GM12878 (cell line): Measurements from ENCODE around the gene KLHL3. TPM values are rescaled to one million over a fixed set of nuclear protein-coding genes. Genes with fewer than 3 reads are reported as not detected.

ENCODE experiments used
- ATAC-seq: fragments of 200-7000 bp; cut with Tn5 transposase; 3 replicates; pipeline ENCODE4 v1.9.1; 2020; ENCODE audit warnings: mild to moderate bottlenecking, moderate library complexity
- BruUV-seq: library from RNA; stranded (reverse); fragments of 400-500 nt; replicated peaks from 2 replicates; lab custom pipeline; 2021; lab: Mats Ljungman, UMichigan
- CTCF ChIA-PET: fragments of 300-600 bp; sonication (Branson Sonifier 250); formaldehyde crosslinking; extraction: SDS; loops from one replicate; lab custom pipeline; 2021; ENCODE audit warnings: inconsistent platforms; lab: Yijun Ruan, JAX
- POLR2A ChIA-PET: fragments of 350-600 bp; formaldehyde crosslinking; extraction: SDS; loops from one replicate; lab custom pipeline; 2021; ENCODE audit warnings: inconsistent platforms; lab: Charles Lee
- RAD21 ChIA-PET: fragments of 300-600 bp; sonication (Branson Sonifier 250); formaldehyde crosslinking; loops from one replicate; lab custom pipeline; 2023; ENCODE audit warnings: antibody characterized with exemption; ENCODE audit not compliant: unreplicated experiment; lab: Charles Lee
- SMC1A ChIA-PET: fragments of 300-600 bp; sonication (Branson Sonifier 250); formaldehyde crosslinking; loops from one replicate; lab custom pipeline; 2023; ENCODE audit not compliant: unreplicated experiment, uncharacterized antibody; lab: Charles Lee
- DNase-seq: peaks from one replicate; pipeline ENCODE4 v3.0.0-alpha.2; 2011; ENCODE audit warnings: low read depth, low spot score
- FAIRE-seq: peaks from 3 replicates; lab custom pipeline; 2011; peaks lifted over from hg19 to GRCh38; lab: Jason Lieb, UNC
- H2AFZ ChIP-seq: 2 replicates; pipeline ENCODE4 v1.6.0; 2011; ENCODE audit warnings: low read depth, low read length, control low read depth; ENCODE audit not compliant: control insufficient read depth
- H3K27ac ChIP-seq: 2 replicates; pipeline ENCODE4 v1.5.1; 2011; ENCODE audit warnings: control low read depth; ENCODE audit not compliant: control insufficient read depth, insufficient read depth
- H3K27me3 ChIP-seq, 2 experiments: replicated peaks in 1 of 2; 2 replicates each; pipeline versions ENCODE4 v1.6.0 to v1.6.1; 2011; ENCODE audit warnings: low read length in 1 of 2; ENCODE audit not compliant: control insufficient read depth in 2 of 2, insufficient read depth in 2 of 2
- H3K36me3 ChIP-seq, 2 experiments: 2 replicates each; pipeline ENCODE4 v1.5.1; 2011; ENCODE audit warnings: low read length in 1 of 2; ENCODE audit not compliant: control insufficient read depth in 2 of 2, insufficient read depth in 2 of 2
- H3K4me1 ChIP-seq: 2 replicates; pipeline ENCODE4 v1.6.1; 2011; ENCODE audit warnings: mild to moderate bottlenecking, low read length, moderate library complexity, mixed read lengths; ENCODE audit not compliant: control insufficient read depth, insufficient read depth
- H3K4me2 ChIP-seq: 2 replicates; pipeline ENCODE4 v1.6.0; 2011; ENCODE audit warnings: control low read depth; ENCODE audit not compliant: control insufficient read depth, insufficient read depth
- H3K4me3 ChIP-seq: fragments of 200-600 bp; sonication (generic); 2 replicates; pipeline ENCODE4 v1.5.1; 2016
- H3K79me2 ChIP-seq: 2 replicates; pipeline ENCODE4 v1.6.0; 2011; ENCODE audit warnings: low read length; ENCODE audit not compliant: control insufficient read depth, insufficient read depth
- H3K9ac ChIP-seq: 2 replicates; pipeline ENCODE4 v1.8.0; 2011; ENCODE audit warnings: low read length, control low read depth, mixed read lengths; ENCODE audit not compliant: control insufficient read depth, insufficient read depth
- H3K9me3 ChIP-seq: replicated peaks from 3 replicates; pipeline ENCODE4 v1.5.1; 2011; ENCODE audit warnings: mild to moderate bottlenecking, low read length; ENCODE audit not compliant: control insufficient read depth, insufficient read depth
- H4K20me1 ChIP-seq: 2 replicates; pipeline ENCODE4 v1.6.0; 2011; ENCODE audit not compliant: control insufficient read depth, insufficient read depth
- CBX5 ChIP-seq: sonication (generic); IDR thresholded peaks from 2 replicates; pipeline ENCODE4 v1.6.1; 2016; ENCODE audit warnings: low read depth, moderate library complexity, mild to moderate bottlenecking, inconsistent platforms
- EED ChIP-seq: sonication (generic); IDR thresholded peaks from 2 replicates; pipeline ENCODE4 v1.6.1; 2016; ENCODE audit warnings: antibody characterized with exemption, low read depth
- IKZF1 ChIP-seq: fragments of 450-650 bp; conservative IDR thresholded peaks from 2 replicates; pipeline ENCODE4 v1.6.1; 2017; ENCODE audit warnings: antibody characterized with exemption, mild to moderate bottlenecking
- IKZF2 ChIP-seq, 2 experiments: fragments of 450-650 bp; IDR thresholded peaks; 2 replicates each; pipeline ENCODE4 v1.6.1; 2017; ENCODE audit warnings: mild to moderate bottlenecking in 2 of 2, moderate library complexity in 2 of 2
- MTA3 ChIP-seq: IDR thresholded peaks from 2 replicates; pipeline ENCODE4 v1.6.1; 2012; ENCODE audit warnings: low read length, inconsistent platforms, borderline replicate concordance
- MXI1 ChIP-seq: fragments of 150-350 bp; IDR thresholded peaks from 2 replicates; pipeline ENCODE4 v1.6.1; 2011; ENCODE audit warnings: low read depth, mild to moderate bottlenecking, inconsistent platforms, low read length, improper control_type of control experiment
- NBN ChIP-seq: fragments of 450-650 bp; IDR thresholded peaks from 2 replicates; pipeline ENCODE4 v1.6.1; 2016
- POLR2AphosphoS2 ChIP-seq: IDR thresholded peaks from 2 replicates; pipeline ENCODE4 v1.6.1; 2011; ENCODE audit warnings: low read depth, mild to moderate bottlenecking, low read length, improper control_type of control experiment, moderate library complexity
- RAD21 ChIP-seq: IDR thresholded peaks from 2 replicates; pipeline ENCODE4 v1.6.1; 2011; ENCODE audit warnings: mild to moderate bottlenecking, low read depth, low read length, moderate library complexity; ENCODE audit not compliant: insufficient read depth
- RUNX3 ChIP-seq: IDR thresholded peaks from 2 replicates; pipeline ENCODE4 v1.6.1; 2012; ENCODE audit warnings: low read length, inconsistent platforms
- SP1 ChIP-seq: IDR thresholded peaks from one replicate; pipeline ENCODE4 v1.6.1; 2011; ENCODE audit warnings: low read depth, low read length
- SPI1 ChIP-seq: IDR thresholded peaks from 2 replicates; pipeline ENCODE4 v1.6.1; 2011; ENCODE audit warnings: low read depth, mild to moderate bottlenecking, low read length, moderate library complexity, borderline replicate concordance; ENCODE audit not compliant: insufficient read depth
- WGBS: methylation state at CpG from one replicate; pipeline ENCODE4 v1.1.6; 2016; ENCODE audit warnings: low lambda C conversion rate; ENCODE audit not compliant: insufficient replicate concordance, insufficient coverage; ENCODE audit errors: missing lambda C conversion rate; 5-methylcytosine and 5-hydroxymethylcytosine counted together
- in situ Hi-C: fragments of 300-500 bp; cut with MboI; formaldehyde crosslinking; loops from 9 replicates; pipeline ENCODE4 v1.14.3; 2018; ENCODE audit warnings: mixed read lengths
- intact Hi-C: fragments of 100-400 bp; cut with micrococcal nuclease; formaldehyde crosslinking; loops from one replicate; pipeline ENCODE4 v1.14.2; 2022; ENCODE audit not compliant: unreplicated experiment
- polyA plus RNA-seq, 11 experiments: library from polyadenylated mRNA; depleted of rRNA in 4 of 11; unstranded in 6 of 11; stranded (reverse) in 5 of 11; fragments of >200 nt; fragmentation: Nextera tagmentation in 4 of 11; fragmentation: Illumina TruSeq in 1 of 11; extraction: Ambion mirVana in 4 of 11; extraction: Trizol in 1 of 11; gene quantifications; 1 replicate in 1 of 11; 2 replicates in 10 of 11; pipeline versions ENCODE4 v1.2.1 to v1.2.3, GENCODE V29; 2011 to 2016; ENCODE audit warnings: inconsistent platforms in 2 of 11, missing spikeins in 2 of 11, low read depth in 1 of 11
- total RNA-seq, 4 experiments: library from RNA; depleted of rRNA in 3 of 4; stranded (reverse); fragments of >200 nt in 3 of 4; fragmentation: Illumina TruSeq in 1 of 4; extraction: Trizol in 1 of 4; gene quantifications; 2 replicates each; pipeline versions ENCODE4 v1.2.1 to v1.2.3, GENCODE V29; 2013 to 2021
- TF ChIP-seq, protein P1 (sequence below): fragments of 450-650 bp; formaldehyde crosslinking; IDR thresholded peaks from 2 replicates; pipeline ENCODE4 v1.4.0; 2020; ENCODE audit warnings: mild to moderate bottlenecking, moderate library complexity
- TF ChIP-seq, protein P2 (sequence below): fragments of 450-650 bp; IDR thresholded peaks from 2 replicates; pipeline ENCODE4 v1.6.1; 2016; ENCODE audit warnings: mild to moderate bottlenecking
- TF ChIP-seq, protein P3 (sequence below): fragments of 450-650 bp; IDR thresholded peaks from 2 replicates; pipeline ENCODE4 v1.6.1; 2017; ENCODE audit warnings: mild to moderate bottlenecking, low read depth, inconsistent platforms; ENCODE audit not compliant: poor library complexity, severe bottlenecking

Gene KLHL3
- total and polyA plus RNA-seq, 10 of the 15 experiments (the other 5 are each of a cell fraction or from before 2014, with no cell fraction given) = 1.7 to 11.7 (median 5.6) TPM

DNA sequence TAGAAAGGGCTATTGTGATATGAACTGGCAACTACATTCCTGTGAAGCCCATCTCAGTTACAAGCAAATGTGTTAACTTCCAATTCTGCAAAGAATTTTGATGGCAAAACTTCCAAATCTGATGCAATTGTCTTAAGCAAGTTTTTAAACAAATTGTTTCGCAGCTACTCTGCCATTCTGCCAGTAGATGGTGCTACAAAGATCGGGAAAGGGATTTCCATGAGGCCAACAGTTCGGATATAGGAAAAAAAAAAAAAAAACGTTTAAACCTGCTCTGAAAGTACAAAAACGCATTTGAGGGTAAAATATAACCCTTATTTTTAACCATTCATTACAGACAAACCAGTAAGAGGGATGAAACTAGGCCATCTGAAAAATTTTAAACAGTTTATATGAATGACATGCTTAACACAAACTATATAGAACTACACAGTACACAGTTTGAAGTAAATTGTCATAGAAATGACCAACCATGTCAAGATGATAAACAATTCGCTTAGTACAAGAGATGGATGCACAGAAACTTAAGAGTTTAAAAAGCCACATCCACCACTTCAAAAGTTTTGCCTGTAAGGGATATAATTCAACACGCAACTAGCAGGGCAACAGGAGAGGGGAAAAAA, 16.1 kb upstream of the KLHL3 start:
- no peaks in the 10 kb centered on the region for H4K20me1 ChIP-seq
- peak overlapping the region; percentile 37; the same call in 1 of the 2 replicates for H3K27ac ChIP-seq
- H3K4me1 ChIP-seq = peaks cover 15% of the 10 kb centered on the region
- ChIA-PET SMC1A (interaction anchor here (0.9 to 1.8 kb wide), 11 partner anchors 10 to 317 kb away, joined by 3 to 14 read pairs (median 3); no protein-coding TSS in a partner anchor), POLR2A (interaction anchor here (0.6 to 1.3 kb wide), 10 partner anchors 9 to 744 kb away, joined by 3 to 8 read pairs (median 4); partner anchors contain the start of genes FAM13B and KLHL3), CTCF (interaction anchor here (0.6 to 1.9 kb wide), 37 partner anchors 9 to 1312 kb away, joined by 3 to 56 read pairs (median 4); partner anchors contain the start of genes KLHL3 and PKD2L2), RAD21 (interaction anchor here (0.7 to 2.0 kb wide), 9 partner anchors 10 to 285 kb away, joined by 3 to 16 read pairs (median 6); partner anchors contain the start of gene PKD2L2)
- H3K9me3 ChIP-seq = no peaks in the 10 kb centered on the region
- in situ Hi-C loops = no loop called here
- BruUV-seq = no TSS peak
- H2AFZ ChIP-seq = no peak overlapping the region
- no peaks in the 10 kb centered on the region; a peak in 1 of 4 replicates for H3K36me3 ChIP-seq
- H3K9ac ChIP-seq = peak overlapping the region; percentile 98
- no peak for ATAC-seq
- intact Hi-C loops = loop anchor here (1.0 to 10.0 kb wide), 3 partner anchors 104 to 713 kb away; partner anchors contain the start of genes EGR1 and FAM13B
- no peaks in the 10 kb centered on the region for H3K27me3 ChIP-seq
- H3K79me2 ChIP-seq = peaks cover 48% of the 10 kb centered on the region
- peak overlapping the region; percentile 88 for H3K4me2 ChIP-seq
- no peak for FAIRE-seq
- WGBS = 0% methylated on average over 7 of the region's 7 CpGs
- H3K4me3 ChIP-seq = peak overlapping the region; percentile 91
- DNase-seq = no peak
- TF ChIP-seq IKZF2 (IDR thresholded peaks at IDR 0.05) (peak; percentile 87), CBX5 (no peak), RAD21 (peak; percentile 58), POLR2AphosphoS2 (0 out of 2 replicates have a peak, but pooled peaks have one; percentile 11), SP1 (no peak), SPI1 (no peak), MTA3 (0 out of 2 replicates have a peak, but pooled peaks have one; percentile 27), MXI1 (0 out of 2 replicates have a peak, but pooled peaks have one; percentile 8), EED (peak; percentile 60; the same call in 1 of the 2 replicates), RUNX3 (0 out of 2 replicates have a peak, but pooled peaks have one; percentile 6), IKZF1 (peak; percentile 69), NBN (peak; percentile 30; the same call in 1 of the 2 replicates)
- TF ChIP-seq, protein P1, sequence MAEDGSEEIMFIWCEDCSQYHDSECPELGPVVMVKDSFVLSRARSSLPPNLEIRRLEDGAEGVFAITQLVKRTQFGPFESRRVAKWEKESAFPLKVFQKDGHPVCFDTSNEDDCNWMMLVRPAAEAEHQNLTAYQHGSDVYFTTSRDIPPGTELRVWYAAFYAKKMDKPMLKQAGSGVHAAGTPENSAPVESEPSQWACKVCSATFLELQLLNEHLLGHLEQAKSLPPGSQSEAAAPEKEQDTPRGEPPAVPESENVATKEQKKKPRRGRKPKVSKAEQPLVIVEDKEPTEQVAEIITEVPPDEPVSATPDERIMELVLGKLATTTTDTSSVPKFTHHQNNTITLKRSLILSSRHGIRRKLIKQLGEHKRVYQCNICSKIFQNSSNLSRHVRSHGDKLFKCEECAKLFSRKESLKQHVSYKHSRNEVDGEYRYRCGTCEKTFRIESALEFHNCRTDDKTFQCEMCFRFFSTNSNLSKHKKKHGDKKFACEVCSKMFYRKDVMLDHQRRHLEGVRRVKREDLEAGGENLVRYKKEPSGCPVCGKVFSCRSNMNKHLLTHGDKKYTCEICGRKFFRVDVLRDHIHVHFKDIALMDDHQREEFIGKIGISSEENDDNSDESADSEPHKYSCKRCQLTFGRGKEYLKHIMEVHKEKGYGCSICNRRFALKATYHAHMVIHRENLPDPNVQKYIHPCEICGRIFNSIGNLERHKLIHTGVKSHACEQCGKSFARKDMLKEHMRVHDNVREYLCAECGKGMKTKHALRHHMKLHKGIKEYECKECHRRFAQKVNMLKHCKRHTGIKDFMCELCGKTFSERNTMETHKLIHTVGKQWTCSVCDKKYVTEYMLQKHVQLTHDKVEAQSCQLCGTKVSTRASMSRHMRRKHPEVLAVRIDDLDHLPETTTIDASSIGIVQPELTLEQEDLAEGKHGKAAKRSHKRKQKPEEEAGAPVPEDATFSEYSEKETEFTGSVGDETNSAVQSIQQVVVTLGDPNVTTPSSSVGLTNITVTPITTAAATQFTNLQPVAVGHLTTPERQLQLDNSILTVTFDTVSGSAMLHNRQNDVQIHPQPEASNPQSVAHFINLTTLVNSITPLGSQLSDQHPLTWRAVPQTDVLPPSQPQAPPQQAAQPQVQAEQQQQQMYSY = no peak
- TF ChIP-seq, protein P2, sequence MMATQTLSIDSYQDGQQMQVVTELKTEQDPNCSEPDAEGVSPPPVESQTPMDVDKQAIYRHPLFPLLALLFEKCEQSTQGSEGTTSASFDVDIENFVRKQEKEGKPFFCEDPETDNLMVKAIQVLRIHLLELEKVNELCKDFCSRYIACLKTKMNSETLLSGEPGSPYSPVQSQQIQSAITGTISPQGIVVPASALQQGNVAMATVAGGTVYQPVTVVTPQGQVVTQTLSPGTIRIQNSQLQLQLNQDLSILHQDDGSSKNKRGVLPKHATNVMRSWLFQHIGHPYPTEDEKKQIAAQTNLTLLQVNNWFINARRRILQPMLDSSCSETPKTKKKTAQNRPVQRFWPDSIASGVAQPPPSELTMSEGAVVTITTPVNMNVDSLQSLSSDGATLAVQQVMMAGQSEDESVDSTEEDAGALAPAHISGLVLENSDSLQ = 0 out of 2 replicates have a peak, but pooled peaks have one; percentile 15
- TF ChIP-seq, protein P3, sequence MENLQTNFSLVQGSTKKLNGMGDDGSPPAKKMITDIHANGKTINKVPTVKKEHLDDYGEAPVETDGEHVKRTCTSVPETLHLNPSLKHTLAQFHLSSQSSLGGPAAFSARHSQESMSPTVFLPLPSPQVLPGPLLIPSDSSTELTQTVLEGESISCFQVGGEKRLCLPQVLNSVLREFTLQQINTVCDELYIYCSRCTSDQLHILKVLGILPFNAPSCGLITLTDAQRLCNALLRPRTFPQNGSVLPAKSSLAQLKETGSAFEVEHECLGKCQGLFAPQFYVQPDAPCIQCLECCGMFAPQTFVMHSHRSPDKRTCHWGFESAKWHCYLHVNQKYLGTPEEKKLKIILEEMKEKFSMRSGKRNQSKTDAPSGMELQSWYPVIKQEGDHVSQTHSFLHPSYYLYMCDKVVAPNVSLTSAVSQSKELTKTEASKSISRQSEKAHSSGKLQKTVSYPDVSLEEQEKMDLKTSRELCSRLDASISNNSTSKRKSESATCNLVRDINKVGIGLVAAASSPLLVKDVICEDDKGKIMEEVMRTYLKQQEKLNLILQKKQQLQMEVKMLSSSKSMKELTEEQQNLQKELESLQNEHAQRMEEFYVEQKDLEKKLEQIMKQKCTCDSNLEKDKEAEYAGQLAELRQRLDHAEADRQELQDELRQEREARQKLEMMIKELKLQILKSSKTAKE = peak; percentile 38
